Trophoblast cell (in vitro differentiated cells and primary cell): ENCODE results near the gene NSG1.
A peak's percentile ranks its signal among the peaks of the same experiment; 100 is the strongest.

ENCODE experiments used
- DNase-seq, 2 donors: peaks; one replicate each; pipeline ENCODE4 v3.0.0-alpha.2; 2016
- H2AFZ ChIP-seq: 2 replicates; pipeline ENCODE4 v1.6.1; 2013; ENCODE audit warnings: low read length, moderate library complexity, mild to moderate bottlenecking; ENCODE audit not compliant: insufficient read depth, poor library complexity
- H2AK5ac ChIP-seq: 2 replicates; pipeline ENCODE4 v1.6.1; 2013; ENCODE audit warnings: mild to moderate bottlenecking, low read length
- H2BK120ac ChIP-seq: 2 replicates; pipeline ENCODE4 v1.6.1; 2013; ENCODE audit warnings: low read length, mild to moderate bottlenecking, moderate library complexity; ENCODE audit not compliant: insufficient read depth, poor library complexity
- H2BK12ac ChIP-seq: 2 replicates; pipeline ENCODE4 v1.6.1; 2013; ENCODE audit warnings: mild to moderate bottlenecking, low read length, moderate library complexity
- H2BK5ac ChIP-seq: 2 replicates; pipeline ENCODE4 v1.6.1; 2013; ENCODE audit warnings: low read length, low read depth, moderate library complexity, mild to moderate bottlenecking; ENCODE audit not compliant: poor library complexity
- H3K14ac ChIP-seq: 2 replicates; pipeline ENCODE4 v1.6.1; 2013; ENCODE audit warnings: mild to moderate bottlenecking, low read length
- H3K18ac ChIP-seq: 2 replicates; pipeline ENCODE4 v1.6.1; 2013; ENCODE audit warnings: mild to moderate bottlenecking, low read length
- H3K23ac ChIP-seq: 2 replicates; pipeline ENCODE4 v1.6.1; 2013; ENCODE audit warnings: low read length
- H3K27ac ChIP-seq: 2 replicates; pipeline ENCODE4 v1.5.1; 2013; ENCODE audit warnings: low read depth, mild to moderate bottlenecking, inconsistent platforms, low read length, moderate library complexity
- H3K27me3 ChIP-seq: 2 replicates; pipeline ENCODE4 v1.6.1; 2013; ENCODE audit warnings: inconsistent platforms, mild to moderate bottlenecking, low read length, moderate library complexity; ENCODE audit not compliant: insufficient read depth
- H3K36me3 ChIP-seq, 2 experiments: 1 replicate in 1 of 2; 2 replicates in 1 of 2; pipeline ENCODE4 v1.6.1; 2013; ENCODE audit warnings: low read length in 2 of 2, mild to moderate bottlenecking in 2 of 2, moderate library complexity in 1 of 2; ENCODE audit not compliant: insufficient read depth in 2 of 2, control insufficient read depth in 1 of 2
- H3K4ac ChIP-seq: 2 replicates; pipeline ENCODE4 v1.6.1; 2013; ENCODE audit warnings: low read depth, mild to moderate bottlenecking, low read length, moderate library complexity
- H3K4me1 ChIP-seq, 2 experiments: 1 replicate in 1 of 2; 2 replicates in 1 of 2; pipeline ENCODE4 v1.6.1; 2013; ENCODE audit warnings: low read length in 2 of 2, mild to moderate bottlenecking in 2 of 2, moderate library complexity in 1 of 2; ENCODE audit not compliant: insufficient read depth in 2 of 2, control insufficient read depth in 1 of 2
- H3K4me2 ChIP-seq: 2 replicates; pipeline ENCODE4 v1.6.1; 2013; ENCODE audit warnings: inconsistent platforms, mild to moderate bottlenecking, low read length, moderate library complexity
- H3K4me3 ChIP-seq: 2 replicates; pipeline ENCODE4 v1.5.1; 2013; ENCODE audit warnings: mild to moderate bottlenecking, low read depth, low read length, inconsistent platforms
- H3K79me1 ChIP-seq: one replicate; pipeline ENCODE4 v1.6.1; 2013; ENCODE audit warnings: low read length
- H3K79me2 ChIP-seq: 2 replicates; pipeline ENCODE4 v1.6.1; 2013; ENCODE audit warnings: low read length, mild to moderate bottlenecking; ENCODE audit not compliant: control insufficient read depth, insufficient read depth, poor library complexity
- H3K9ac ChIP-seq: 2 replicates; pipeline ENCODE4 v1.6.1; 2013; ENCODE audit warnings: mild to moderate bottlenecking, low read length
- H3K9me3 ChIP-seq: 2 replicates; pipeline ENCODE4 v1.6.1; 2013; ENCODE audit warnings: low read depth, mild to moderate bottlenecking, control low read depth, inconsistent platforms, low read length; ENCODE audit not compliant: insufficient read depth
- H4K12ac ChIP-seq: 2 replicates; pipeline ENCODE4 v1.6.1; 2013; ENCODE audit warnings: low read depth, mild to moderate bottlenecking, low read length, moderate library complexity
- H4K8ac ChIP-seq: 2 replicates; pipeline ENCODE4 v1.6.1; 2013; ENCODE audit warnings: low read depth, mild to moderate bottlenecking, low read length, moderate library complexity
- H4K91ac ChIP-seq: one replicate; pipeline ENCODE4 v1.6.1; 2013; ENCODE audit warnings: low read depth, mild to moderate bottlenecking, low read length, moderate library complexity
- WGBS: extraction: QIAGEN DNeasy Blood & Tissue Kit; methylation state at CpG from one replicate; pipeline ENCODE4 v1.1.7; 2013; ENCODE audit warnings: missing lambda C conversion rate; ENCODE audit not compliant: insufficient read length, insufficient coverage; ENCODE audit errors: extremely low coverage; 5-methylcytosine and 5-hydroxymethylcytosine counted together

NSG1 gene

GRCh38 chr4:4424499-4425115 lies 37.7 kb downstream of the NSG1 start:
- H4K8ac ChIP-seq = no peak overlapping the region
- no peaks in the 10 kb centered on the region for H3K27me3 ChIP-seq
- peaks cover 2 to 5% of the 10 kb centered on the region in 2 experiments for H3K4me1 ChIP-seq
- no peak overlapping the region for H3K9ac ChIP-seq
- no CpG with 5 or more reads among the region's 8 CpGs for WGBS
- no peak overlapping the region for H4K12ac ChIP-seq
- H2AK5ac ChIP-seq = no peak overlapping the region
- H3K9me3 ChIP-seq = no peaks in the 10 kb centered on the region
- no peak overlapping the region for H3K27ac ChIP-seq
- no peak overlapping the region for H2BK5ac ChIP-seq
- no peak overlapping the region for H3K4me2 ChIP-seq
- H2BK12ac ChIP-seq = no peak overlapping the region
- no peak overlapping the region for H3K4ac ChIP-seq
- no peak for DNase-seq
- H2AFZ ChIP-seq = no peak overlapping the region
- no peak overlapping the region for H3K18ac ChIP-seq
- H3K14ac ChIP-seq = no peak overlapping the region
- H3K4me3 ChIP-seq = no peak overlapping the region
- peaks cover 42 to 56% of the 10 kb centered on the region in 2 experiments for H3K36me3 ChIP-seq
- H2BK120ac ChIP-seq = no peak overlapping the region
- no peaks in the 10 kb centered on the region for H3K79me2 ChIP-seq
- H3K79me1 ChIP-seq = no peaks in the 10 kb centered on the region
- no peak overlapping the region for H3K23ac ChIP-seq
- H4K91ac ChIP-seq = no peak overlapping the region

DNA sequence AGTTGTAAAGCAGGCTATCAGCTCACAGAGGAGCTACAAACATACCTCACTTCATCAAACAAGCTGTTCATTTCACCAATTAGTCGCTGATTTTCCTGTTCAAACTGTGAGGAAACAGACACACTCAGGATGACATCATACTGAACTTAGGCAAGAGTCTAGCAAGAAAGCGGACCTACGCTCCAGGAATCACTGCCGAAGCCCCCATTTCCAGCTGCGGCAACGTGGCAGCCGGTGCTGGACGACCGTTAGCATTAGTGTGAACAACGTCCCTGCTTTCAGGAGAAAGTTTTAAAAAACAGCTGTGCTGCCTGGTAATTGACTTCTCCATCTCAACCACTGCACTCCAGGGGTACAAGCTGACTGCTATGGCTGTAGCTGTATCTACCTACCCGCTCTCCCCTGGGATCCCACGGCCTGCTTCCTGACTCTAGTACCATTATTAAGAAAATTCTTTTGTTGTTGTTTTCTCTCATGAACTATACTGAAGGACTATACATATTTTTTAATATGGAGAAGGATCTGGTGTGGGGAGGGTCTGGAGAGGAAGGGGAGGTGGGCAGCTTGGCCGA lies 38.3 kb downstream of the NSG1 start:
- H3K4me1 ChIP-seq = peaks cover 2 to 5% of the 10 kb centered on the region in 2 experiments
- H4K91ac ChIP-seq = no peak overlapping the region
- peaks cover 38 to 51% of the 10 kb centered on the region in 2 experiments for H3K36me3 ChIP-seq
- H2BK5ac ChIP-seq = no peak overlapping the region
- no peak overlapping the region for H3K4me3 ChIP-seq
- no peak overlapping the region for H3K4ac ChIP-seq
- peak overlapping the region; percentile 42 for H4K8ac ChIP-seq
- H3K79me1 ChIP-seq = no peaks in the 10 kb centered on the region
- H2BK12ac ChIP-seq = no peak overlapping the region
- H3K27me3 ChIP-seq = no peaks in the 10 kb centered on the region
- H3K23ac ChIP-seq = no peak overlapping the region
- no peak overlapping the region for H3K27ac ChIP-seq
- H3K4me2 ChIP-seq = no peak overlapping the region
- H3K18ac ChIP-seq = no peak overlapping the region
- no CpG with 5 or more reads among the region's 13 CpGs for WGBS
- no peak overlapping the region for H4K12ac ChIP-seq
- no peak overlapping the region for H2BK120ac ChIP-seq
- no peak for DNase-seq
- H3K79me2 ChIP-seq = no peaks in the 10 kb centered on the region
- H2AFZ ChIP-seq = no peak overlapping the region
- no peak overlapping the region for H3K14ac ChIP-seq
- H3K9me3 ChIP-seq = no peaks in the 10 kb centered on the region
- H3K9ac ChIP-seq = no peak overlapping the region
- H2AK5ac ChIP-seq = no peak overlapping the region

GRCh38 chr4:4425696-4426095 lies 38.8 kb downstream of the NSG1 start:
- H3K4ac ChIP-seq = no peak overlapping the region
- H3K36me3 ChIP-seq = peaks cover 33 to 46% of the 10 kb centered on the region in 2 experiments
- peak overlapping the region; percentile 42 for H4K8ac ChIP-seq
- H3K9ac ChIP-seq = no peak overlapping the region
- H2AFZ ChIP-seq = no peak overlapping the region
- no peak overlapping the region for H3K18ac ChIP-seq
- H4K12ac ChIP-seq = no peak overlapping the region
- no peak overlapping the region for H3K4me2 ChIP-seq
- no peak overlapping the region for H3K27ac ChIP-seq
- no peak overlapping the region for H2AK5ac ChIP-seq
- H3K23ac ChIP-seq = no peak overlapping the region
- DNase-seq = no peak
- no peaks in the 10 kb centered on the region for H3K79me2 ChIP-seq
- no peak overlapping the region for H3K4me3 ChIP-seq
- H3K79me1 ChIP-seq = no peaks in the 10 kb centered on the region
- H3K4me1 ChIP-seq = peaks cover 2 to 5% of the 10 kb centered on the region in 2 experiments
- no peak overlapping the region for H3K14ac ChIP-seq
- H3K27me3 ChIP-seq = no peaks in the 10 kb centered on the region
- H2BK12ac ChIP-seq = no peak overlapping the region
- no peak overlapping the region for H2BK5ac ChIP-seq
- no CpG with 5 or more reads among the region's 7 CpGs for WGBS
- H4K91ac ChIP-seq = no peak overlapping the region
- H3K9me3 ChIP-seq = no peaks in the 10 kb centered on the region
- H2BK120ac ChIP-seq = no peak overlapping the region

- H3K27me3 ChIP-seq = no peaks in the 10 kb centered on the region
- no peak overlapping the region for H3K4me3 ChIP-seq
- H4K8ac ChIP-seq = no peak overlapping the region
- H3K18ac ChIP-seq = no peak overlapping the region
- no peak overlapping the region for H3K4ac ChIP-seq
- no peak overlapping the region for H3K27ac ChIP-seq
- H3K14ac ChIP-seq = no peak overlapping the region
- no peak for DNase-seq
- WGBS = no CpG with 5 or more reads among the region's 11 CpGs
- peaks cover 2 to 5% of the 10 kb centered on the region in 2 experiments for H3K4me1 ChIP-seq
- no peak overlapping the region for H2BK120ac ChIP-seq
- no peak overlapping the region for H2AK5ac ChIP-seq
- no peak overlapping the region for H3K23ac ChIP-seq
- H4K91ac ChIP-seq = no peak overlapping the region
- H3K79me1 ChIP-seq = no peaks in the 10 kb centered on the region
- H3K79me2 ChIP-seq = no peaks in the 10 kb centered on the region
- no peak overlapping the region for H3K9ac ChIP-seq
- H3K4me2 ChIP-seq = no peak overlapping the region
- no peak overlapping the region for H2BK5ac ChIP-seq
- H2AFZ ChIP-seq = no peak overlapping the region
- peak overlapping the region; percentile 20 for H2BK12ac ChIP-seq
- H4K12ac ChIP-seq = peak overlapping the region; percentile 47
- H3K36me3 ChIP-seq = peaks cover 31 to 41% of the 10 kb centered on the region in 2 experiments
- no peaks in the 10 kb centered on the region for H3K9me3 ChIP-seq
These were observed 39.7 kb downstream of the NSG1 start for GRCh38 chr4:4426511-4427120.
